HG03196 (cell line): ENCODE results near the gene KIAA0319L.
"Not testable (repeated sequence)": the region's sequence is repeated elsewhere in the genome, so short reads cannot be mapped to it uniquely, and the experiment has no call there.

Experiments used
- ATAC-seq: cut with Tn5 transposase; IDR thresholded peaks from one replicate; pipeline ENCODE4 v1.9.1; 2021; ENCODE audit not compliant: unreplicated experiment

The KIAA0319L gene

GRCh38 chr1:35557118-35557610 lies at the start of gene KIAA0319L:
TSS of gene KIAA0319L (minus strand) at chr1:35557403. CDS start at chr1:35554491, 2,912 bp downstream.
- peak; percentile 61 for ATAC-seq

- no peak for ATAC-seq
Observed at GRCh38 chr1:35605867-35606182, 48.6 kb upstream of the KIAA0319L start.

GRCh38 chr1:35605071-35605866 lies 48.1 kb upstream of the KIAA0319L start:
- ATAC-seq: no peak

- no peak for ATAC-seq
Observed at GRCh38 chr1:35603941-35604340, 46.7 kb upstream of the KIAA0319L start.

GRCh38 chr1:35603468-35603867 lies 46.3 kb upstream of the KIAA0319L start:
- no peak for ATAC-seq

GRCh38 chr1:35600593-35600992 lies 43.4 kb upstream of the KIAA0319L start:
- no peak for ATAC-seq

- no peak for ATAC-seq
Observed at GRCh38 chr1:35599411-35599810, 42.2 kb upstream of the KIAA0319L start.

- no peak for ATAC-seq
Observed at GRCh38 chr1:35598895-35599294, 41.7 kb upstream of the KIAA0319L start.

GRCh38 chr1:35597870-35598269 lies 40.7 kb upstream of the KIAA0319L start:
- ATAC-seq: no peak

GRCh38 chr1:35595684-35596083 lies 38.5 kb upstream of the KIAA0319L start:
- no peak for ATAC-seq

- ATAC-seq: no peak
Observed at GRCh38 chr1:35594005-35594760, 37.0 kb upstream of the KIAA0319L start.

- no peak for ATAC-seq
Observed at GRCh38 chr1:35592991-35593769, 36.0 kb upstream of the KIAA0319L start.

- ATAC-seq: no peak
Observed at GRCh38 chr1:35591211-35591610, 34.0 kb upstream of the KIAA0319L start.

GRCh38 chr1:35590476-35591040 lies 33.4 kb upstream of the KIAA0319L start:
- no peak for ATAC-seq

GRCh38 chr1:35589516-35590427 lies 32.6 kb upstream of the KIAA0319L start:
- no peak for ATAC-seq

- no peak for ATAC-seq
Observed at GRCh38 chr1:35588197-35588910, 31.2 kb upstream of the KIAA0319L start.

GRCh38 chr1:35587736-35588135 lies 30.5 kb upstream of the KIAA0319L start:
- no peak for ATAC-seq

GRCh38 chr1:35586808-35587207 lies 29.6 kb upstream of the KIAA0319L start:
- no peak for ATAC-seq

- not testable (repeated sequence) for ATAC-seq
Observed at GRCh38 chr1:35585805-35586204, 28.6 kb upstream of the KIAA0319L start.
